Smooth muscle cell (in vitro differentiated cells): Measurements from ENCODE around the gene ERVMER34-1. TPM values are rescaled to one million over a fixed set of nuclear protein-coding genes. Genes with fewer than 3 reads are reported as not detected.

Experiments
- DNase-seq: peaks from one replicate; lab custom pipeline; 2025; ENCODE audit not compliant: unreplicated experiment; lab: John Stamatoyannopoulos, UW
- H2AFZ ChIP-seq: fragments of 200-600 bp; sonication (generic); 2 replicates; pipeline ENCODE4 v1.6.0; 2016; ENCODE audit warnings: antibody characterized with exemption, low read depth, mild to moderate bottlenecking
- H3F3A ChIP-seq: fragments of 200-600 bp; sonication (generic); 2 replicates; pipeline ENCODE4 v1.6.0; 2017; ENCODE audit warnings: antibody characterized with exemption, low read depth
- H3K27ac ChIP-seq: fragments of 200-600 bp; sonication (generic); 2 replicates; pipeline ENCODE4 v1.5.1; 2016; ENCODE audit warnings: low read depth, mild to moderate bottlenecking
- H3K27me3 ChIP-seq: fragments of 200-600 bp; sonication (generic); 2 replicates; pipeline ENCODE4 v1.6.1; 2016; ENCODE audit warnings: low read depth, mild to moderate bottlenecking
- H3K36me3 ChIP-seq: fragments of 200-600 bp; sonication (generic); 2 replicates; pipeline ENCODE4 v1.5.1; 2016; ENCODE audit warnings: low read depth
- H3K4me1 ChIP-seq: fragments of 200-600 bp; sonication (generic); 2 replicates; pipeline ENCODE4 v1.5.1; 2016; ENCODE audit warnings: low read depth
- H3K4me2 ChIP-seq: fragments of 200-600 bp; sonication (generic); 2 replicates; pipeline ENCODE4 v1.6.0; 2016; ENCODE audit warnings: mild to moderate bottlenecking
- H3K4me3 ChIP-seq: fragments of 200-600 bp; sonication (generic); 2 replicates; pipeline ENCODE4 v1.5.1; 2016; ENCODE audit warnings: mild to moderate bottlenecking
- H3K79me2 ChIP-seq: fragments of 200-600 bp; sonication (generic); 2 replicates; pipeline ENCODE4 v1.6.0; 2016; ENCODE audit warnings: low read depth, mild to moderate bottlenecking
- H3K9ac ChIP-seq: fragments of 200-600 bp; sonication (generic); 2 replicates; pipeline ENCODE4 v1.6.0; 2016; ENCODE audit warnings: low read depth
- H3K9me3 ChIP-seq: fragments of 200-600 bp; sonication (generic); replicated peaks from 2 replicates; pipeline ENCODE4 v1.5.1; 2016; ENCODE audit warnings: low read depth
- H4K20me1 ChIP-seq: fragments of 200-600 bp; sonication (generic); 2 replicates; pipeline ENCODE4 v1.6.0; 2016; ENCODE audit warnings: low read depth
- CTCF ChIP-seq: fragments of 200-600 bp; sonication (generic); IDR thresholded peaks from 2 replicates; pipeline ENCODE4 v1.5.1; 2017; ENCODE audit warnings: borderline replicate concordance, mild to moderate bottlenecking, antibody characterized with exemption; ENCODE audit not compliant: insufficient read depth, poor library complexity, severe bottlenecking
- WGBS: methylation state at CpG from one replicate; pipeline ENCODE4 v1.1.7; 2016; ENCODE audit warnings: low lambda C conversion rate; 5-methylcytosine and 5-hydroxymethylcytosine counted together
- polyA plus RNA-seq: library from polyadenylated mRNA; unstranded; fragments of >200 nt; fragmentation: Nextera tagmentation; extraction: Ambion mirVana; gene quantifications from 2 replicates; pipeline ENCODE4 v1.2.1, GENCODE V29; 2016
- total RNA-seq: library from RNA; depleted of rRNA; stranded (reverse); fragments of >200 nt; gene quantifications from 2 replicates; pipeline ENCODE4 v1.2.3, GENCODE V29; 2014

Gene ERVMER34-1
- total and polyA plus RNA-seq, 2 experiments from 2014 or later, result 0.71 to 4.1 TPM

DNA sequence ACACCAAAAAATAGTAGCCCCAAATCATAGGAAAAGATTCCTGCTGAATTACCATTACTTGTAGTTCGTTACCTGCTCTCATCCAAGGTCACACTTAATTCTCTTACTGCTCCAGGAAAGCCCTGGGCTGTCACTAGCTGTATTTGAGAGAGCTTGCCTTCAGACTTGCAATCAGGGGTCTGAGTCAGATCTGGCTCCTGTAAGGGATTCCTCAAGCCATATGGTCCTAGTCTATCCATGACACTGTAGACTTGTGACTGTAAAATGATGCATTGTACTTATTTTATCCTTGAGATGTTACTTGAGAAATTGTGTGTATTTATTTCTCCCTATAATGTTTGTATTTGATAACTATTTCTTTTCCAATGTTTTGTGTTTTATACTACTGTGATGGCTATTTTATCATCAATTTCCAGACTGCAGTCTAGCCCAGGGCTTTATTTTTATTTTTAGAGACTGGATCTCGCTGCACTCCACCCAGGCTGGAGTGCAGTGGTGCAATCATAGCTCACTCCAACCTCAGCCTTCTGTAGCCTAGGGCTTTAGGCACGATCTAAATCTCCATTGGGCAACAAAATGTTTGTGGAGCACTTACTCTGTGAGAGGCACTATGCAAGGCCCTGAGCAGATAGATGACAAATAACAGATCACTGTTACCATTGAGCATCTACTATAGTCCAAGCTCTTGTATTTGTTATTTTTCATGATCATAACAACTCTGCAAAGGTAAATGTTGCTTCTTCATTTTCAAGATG lies 24.2 kb downstream of the ERVMER34-1 start:
- no peaks in the 10 kb centered on the region for H3K27me3 ChIP-seq
- H3K4me1 ChIP-seq, result peaks cover 6% of the 10 kb centered on the region
- H3K27ac ChIP-seq, result no peak overlapping the region
- no peaks in the 10 kb centered on the region for H3F3A ChIP-seq
- H3K4me2 ChIP-seq, result no peak overlapping the region
- no peaks in the 10 kb centered on the region for H3K36me3 ChIP-seq
- DNase-seq, result no peak
- no peak overlapping the region for H3K9ac ChIP-seq
- no peaks in the 10 kb centered on the region for H3K9me3 ChIP-seq
- H2AFZ ChIP-seq, result no peak overlapping the region
- H4K20me1 ChIP-seq, result no peaks in the 10 kb centered on the region
- no peaks in the 10 kb centered on the region for H3K79me2 ChIP-seq
- no peak for TF ChIP-seq CTCF
- 66% methylated on average over 3 of the region's 3 CpGs for WGBS
- no peak overlapping the region for H3K4me3 ChIP-seq

- WGBS, result 3% methylated on average over 56 of the region's 56 CpGs
- Histone ChIP-seq H3K4me3 (peak overlapping the region; percentile 66), H3K36me3 (no peaks in the 10 kb centered on the region), H3K9me3 (no peaks in the 10 kb centered on the region), H3F3A (peaks cover 17% of the 10 kb centered on the region), H3K4me1 (peaks cover 6% of the 10 kb centered on the region), H3K27ac (peak overlapping the region; percentile 81), H2AFZ (peak overlapping the region; percentile 91), H3K79me2 (no peaks in the 10 kb centered on the region), H4K20me1 (no peaks in the 10 kb centered on the region), H3K4me2 (peak overlapping the region; percentile 93), H3K9ac (peak overlapping the region; percentile 83), H3K27me3 (no peaks in the 10 kb centered on the region)
- TF ChIP-seq CTCF, result no peak
- peak; percentile 83 for DNase-seq
Observed at GRCh38 chr4:52721968-52722815, 29.0 kb downstream of the ERVMER34-1 start.

- H3K4me2 ChIP-seq, result no peak overlapping the region
- H3K27me3 ChIP-seq, result no peaks in the 10 kb centered on the region
- H3K4me3 ChIP-seq, result no peak overlapping the region
- peaks cover 10% of the 10 kb centered on the region for H3K79me2 ChIP-seq
- H3K27ac ChIP-seq, result no peak overlapping the region
- no peak for TF ChIP-seq CTCF
- no peaks in the 10 kb centered on the region for H3K36me3 ChIP-seq
- H3K4me1 ChIP-seq, result peaks cover 20% of the 10 kb centered on the region
- no peak for DNase-seq
- WGBS, result 86% methylated on average over 3 of the region's 3 CpGs
- peaks cover 20% of the 10 kb centered on the region for H3F3A ChIP-seq
- H3K9me3 ChIP-seq, result no peaks in the 10 kb centered on the region
- H4K20me1 ChIP-seq, result peaks cover 23% of the 10 kb centered on the region
- no peak overlapping the region for H2AFZ ChIP-seq
- H3K9ac ChIP-seq, result no peak overlapping the region
Observed at GRCh38 chr4:52718123-52718522, 33.1 kb downstream of the ERVMER34-1 start.
